ENCODE measurements around the gene PTMA.
A peak's percentile ranks its signal among the peaks of the same experiment; 100 is the strongest.
"Not testable (repeated sequence)": the region's sequence is repeated elsewhere in the genome, so short reads cannot be mapped to it uniquely, and the experiment has no call there.

The PTMA gene, protein sequence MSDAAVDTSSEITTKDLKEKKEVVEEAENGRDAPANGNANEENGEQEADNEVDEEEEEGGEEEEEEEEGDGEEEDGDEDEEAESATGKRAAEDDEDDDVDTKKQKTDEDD

DNA sequence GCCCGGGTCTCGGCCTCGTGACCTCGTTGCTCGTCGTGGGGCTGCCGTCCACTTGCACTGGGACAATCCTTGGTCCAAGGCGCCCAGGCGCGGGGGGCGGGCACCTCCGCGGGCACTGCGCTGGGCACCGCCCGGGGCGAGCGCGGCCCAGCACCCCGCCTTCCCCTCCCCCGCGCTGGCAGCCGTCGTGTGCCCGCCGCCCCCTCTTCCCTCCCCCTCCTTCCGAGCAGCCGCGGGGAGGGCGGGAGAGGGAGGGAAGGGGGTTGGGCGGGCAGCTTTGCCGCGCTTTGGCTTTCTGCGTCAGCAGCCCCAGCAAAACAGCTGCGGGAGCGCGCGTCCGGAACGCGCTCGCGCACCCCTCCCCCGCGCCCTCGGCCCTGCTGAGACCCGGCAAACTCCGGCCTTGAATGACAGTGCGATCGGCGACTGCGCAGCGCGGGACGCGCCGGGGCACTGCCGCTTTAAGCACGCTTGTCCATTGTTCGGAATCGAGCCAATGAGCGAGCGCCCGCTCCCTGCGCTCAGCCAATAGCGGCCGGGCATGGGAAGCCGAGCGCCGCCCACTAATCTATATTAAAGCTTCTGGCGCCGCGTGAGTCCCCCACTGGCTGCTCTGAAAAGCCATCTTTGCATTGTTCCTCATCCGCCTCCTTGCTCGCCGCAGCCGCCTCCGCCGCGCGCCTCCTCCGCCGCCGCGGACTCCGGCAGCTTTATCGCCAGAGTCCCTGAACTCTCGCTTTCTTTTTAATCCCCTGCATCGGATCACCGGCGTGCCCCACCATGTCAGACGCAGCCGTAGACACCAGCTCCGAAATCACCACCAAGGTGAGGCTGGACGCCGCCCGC, at the start of gene PTMA:
TSS of gene PTMA (plus strand) at position 599 of the 846 bp plus-strand sequence. CDS start at position 781, 182 bp downstream.
- FAIRE-seq = peak; percentile 76

DNA sequence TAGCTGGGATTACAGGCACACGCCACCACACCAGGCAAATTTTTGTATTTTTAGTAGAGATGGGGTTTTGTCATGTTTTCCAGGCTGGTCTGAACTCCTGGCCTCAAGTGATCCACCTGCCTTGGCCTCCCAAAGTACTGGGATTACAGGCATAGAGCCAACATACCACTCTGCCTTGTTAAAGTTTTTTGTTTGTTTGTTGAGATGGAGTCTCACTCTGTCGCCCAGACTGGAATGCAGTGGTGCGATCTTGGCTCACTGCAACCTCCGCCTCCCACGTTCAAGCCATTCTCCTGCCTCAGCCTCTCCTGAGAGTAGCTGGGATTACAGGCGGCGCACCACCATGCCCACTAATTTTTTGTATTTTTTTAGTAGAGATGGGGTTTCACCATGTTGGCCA, 48.3 kb upstream of the PTMA start:
- FAIRE-seq = not testable (repeated sequence)

GRCh38 chr2:231660860-231661259, 47.5 kb upstream of the PTMA start:
- FAIRE-seq = no peak

GRCh38 chr2:231661422-231662027, 46.8 kb upstream of the PTMA start:
- FAIRE-seq = no peak

GRCh38 chr2:231662028-231662810, 46.1 kb upstream of the PTMA start:
- FAIRE-seq = no peak

DNA sequence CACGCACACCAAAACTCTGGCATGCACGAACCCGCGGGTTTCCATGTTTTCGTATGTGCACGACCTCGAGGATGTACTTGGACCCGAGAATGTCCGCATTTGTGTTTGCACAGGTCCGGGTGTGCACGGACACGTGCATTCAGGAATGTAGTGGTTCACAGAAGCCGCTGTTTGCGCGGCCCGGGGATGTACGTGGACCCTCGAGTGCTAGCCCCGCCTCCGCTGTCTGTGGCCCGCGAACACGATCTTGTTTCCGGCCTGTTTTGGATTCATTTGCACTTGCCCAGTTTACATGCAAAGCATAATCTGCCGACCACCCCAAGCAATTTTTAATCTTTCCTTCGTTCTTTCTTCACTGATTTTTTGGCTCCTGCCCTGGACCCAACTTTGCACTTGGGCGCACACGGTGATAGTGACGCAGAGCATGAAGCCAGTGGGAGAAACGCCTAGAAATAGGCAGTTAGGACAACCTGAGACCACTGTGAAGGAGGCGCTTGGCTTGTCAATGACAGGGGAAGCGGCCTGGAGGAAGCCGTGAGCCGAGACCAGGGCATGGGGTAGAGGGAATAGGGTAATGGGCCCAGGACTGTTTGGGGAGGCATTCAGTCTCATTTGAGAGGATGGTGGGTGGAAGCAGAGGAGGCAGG, 45.4 kb upstream of the PTMA start:
- FAIRE-seq = no peak

DNA sequence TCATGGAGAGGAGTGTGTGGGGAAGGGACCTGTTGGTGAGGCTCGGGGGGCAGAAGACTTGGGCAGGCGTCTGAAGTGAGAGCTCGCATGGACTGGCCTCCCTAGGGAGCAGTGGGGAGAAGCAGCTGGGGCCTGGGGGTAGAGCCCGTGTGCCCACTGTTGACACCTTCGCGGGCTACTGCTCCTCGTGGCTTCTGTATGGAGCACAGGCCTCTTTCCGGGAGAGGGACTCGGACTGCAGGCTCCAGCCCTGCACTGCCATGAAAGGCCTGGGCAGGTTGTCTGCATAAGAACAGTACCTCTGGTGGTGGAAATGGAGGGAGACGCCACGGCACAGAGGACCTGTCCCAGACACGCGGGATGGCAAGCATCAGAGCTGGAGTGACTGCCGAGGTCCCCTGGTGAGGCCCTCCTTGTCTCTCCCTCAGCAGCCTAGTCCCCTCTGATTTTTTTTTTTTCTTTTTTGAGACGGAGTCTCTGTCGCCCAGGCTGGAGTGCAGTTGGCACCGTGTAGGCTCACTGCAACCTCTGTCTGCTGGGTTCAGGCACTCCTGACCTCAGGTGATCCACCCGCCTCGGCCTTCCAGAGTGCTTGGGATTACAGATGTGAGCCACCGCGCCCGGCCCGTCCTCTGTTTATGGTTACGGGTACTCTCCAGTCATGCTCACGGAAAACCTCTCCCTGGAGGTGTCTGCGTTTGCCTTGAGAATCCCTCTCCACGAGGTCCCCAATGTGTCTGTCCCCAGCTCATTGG, 44.7 kb upstream of the PTMA start:
- no peak for FAIRE-seq

DNA sequence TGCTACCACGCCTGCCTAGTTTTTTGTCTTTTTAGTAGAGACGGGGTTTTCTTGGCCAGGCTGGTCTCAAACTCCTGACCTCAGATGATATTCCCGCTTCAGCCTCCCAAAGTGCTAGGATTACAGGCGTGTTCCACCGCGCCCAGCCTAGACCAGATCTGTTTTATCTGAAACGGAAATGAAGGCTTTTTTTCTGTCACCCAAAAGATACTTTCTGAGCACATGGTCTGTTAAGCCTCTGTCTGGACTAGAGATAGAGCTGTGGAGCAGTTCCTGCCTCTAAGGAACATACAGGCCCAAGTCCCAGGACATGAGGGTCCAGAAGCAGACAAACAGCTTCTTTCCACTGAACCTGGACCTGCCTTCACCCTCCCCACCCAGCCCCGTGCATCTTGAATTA, 43.6 kb upstream of the PTMA start:
- no peak for FAIRE-seq

DNA sequence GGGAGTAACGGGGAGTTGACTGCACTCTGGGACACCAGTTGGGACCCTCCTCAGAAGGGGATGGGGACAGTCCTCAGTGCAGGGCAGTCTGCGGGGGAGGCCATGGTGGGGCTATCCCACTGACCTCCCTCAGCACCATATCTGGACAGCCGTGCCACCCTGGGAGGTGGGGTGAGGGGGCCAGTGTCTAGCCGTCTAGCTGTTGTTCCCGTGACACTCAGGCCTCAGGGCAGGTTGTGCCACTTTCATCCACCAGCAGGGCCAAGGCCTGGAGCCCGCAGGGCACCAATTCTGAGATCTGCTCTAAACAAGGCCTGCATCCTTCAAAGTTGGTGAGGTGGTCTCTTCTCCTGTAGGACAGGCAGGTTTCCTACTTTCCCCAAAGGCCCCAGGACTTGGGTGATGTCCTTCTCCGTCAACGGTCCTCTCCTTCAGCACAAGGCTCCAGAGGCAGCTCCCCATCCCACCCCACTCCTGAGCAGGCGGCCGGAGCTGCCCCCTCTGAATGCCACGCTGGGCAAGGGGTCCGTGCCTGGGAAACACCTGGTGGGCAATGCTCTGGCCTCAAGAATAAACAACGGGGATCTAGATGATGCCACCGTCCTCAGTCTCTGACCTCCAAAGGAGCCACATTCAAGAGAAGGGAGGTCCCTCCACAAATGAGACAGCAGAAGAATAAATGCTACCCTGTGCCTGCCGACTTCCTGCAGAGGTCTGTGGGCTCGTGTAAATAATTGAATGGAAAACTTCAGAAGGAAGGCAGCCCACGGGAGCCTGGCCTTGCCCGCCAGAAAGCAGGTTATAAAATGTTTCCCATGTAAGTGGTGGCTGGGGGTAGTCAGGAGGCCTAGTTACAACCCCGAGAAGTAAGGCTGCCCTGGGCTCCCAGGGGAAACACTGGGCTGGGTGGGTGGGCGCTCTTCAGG, 42.8 kb upstream of the PTMA start:
- no peak for FAIRE-seq

GRCh38 chr2:231666171-231667095, 41.9 kb upstream of the PTMA start:
- peak; percentile 72 for FAIRE-seq

DNA sequence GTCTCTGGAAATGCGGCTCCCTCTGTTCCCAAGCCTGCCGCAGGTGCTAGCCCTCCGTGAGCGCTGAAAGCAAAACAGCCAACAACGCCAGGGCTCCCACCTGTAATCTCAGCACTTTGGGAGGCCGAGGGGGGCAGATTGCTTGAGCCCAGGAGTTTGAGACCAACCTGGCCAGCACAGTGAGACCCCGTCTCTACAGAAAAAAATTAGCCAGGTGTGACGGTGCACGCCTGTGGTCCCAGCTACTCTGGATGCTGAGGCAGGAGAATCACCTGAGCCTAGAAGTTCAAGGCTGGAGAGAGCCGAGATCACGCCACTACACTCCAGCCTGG, 41.3 kb upstream of the PTMA start:
- no peak for FAIRE-seq

DNA sequence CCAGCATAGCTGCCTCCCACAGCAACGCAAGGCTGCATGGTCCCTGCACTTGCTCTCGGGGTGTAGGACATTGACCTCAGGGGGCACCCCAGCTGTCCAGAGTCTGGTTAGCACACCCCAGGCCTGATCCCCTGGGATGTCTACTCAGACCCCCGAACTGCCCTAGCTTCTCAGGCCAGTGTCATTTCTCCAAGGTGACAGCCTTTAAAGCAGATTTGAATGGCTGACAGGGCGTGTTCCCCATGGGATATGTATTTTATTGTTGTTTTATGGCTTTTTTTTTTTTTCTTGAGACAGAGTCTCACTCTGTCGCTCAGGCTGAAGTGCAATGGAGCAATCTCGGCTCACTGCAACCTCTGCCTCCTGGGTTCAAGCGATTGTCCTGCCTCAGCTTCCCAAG, 40.8 kb upstream of the PTMA start:
- FAIRE-seq = no peak

DNA sequence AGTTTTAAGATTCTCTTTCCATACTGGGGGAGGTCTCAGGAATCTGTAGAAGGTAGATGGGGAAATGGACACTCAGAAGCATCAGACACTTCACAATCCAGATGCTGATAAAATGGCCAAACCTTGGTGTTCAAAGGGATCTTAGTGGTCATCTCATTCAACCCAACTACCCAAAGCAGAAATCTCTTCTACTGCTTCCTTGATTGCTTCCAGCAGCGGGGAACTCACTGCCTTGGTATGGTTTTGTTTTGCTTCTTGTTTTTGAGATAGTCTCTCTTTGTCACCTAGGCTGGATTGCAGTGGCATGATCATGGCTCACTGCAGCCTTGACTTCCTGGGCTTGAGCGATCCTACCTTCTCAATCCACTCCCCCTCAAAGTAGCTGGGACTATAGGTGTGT, 39.3 kb upstream of the PTMA start:
- no peak for FAIRE-seq

DNA sequence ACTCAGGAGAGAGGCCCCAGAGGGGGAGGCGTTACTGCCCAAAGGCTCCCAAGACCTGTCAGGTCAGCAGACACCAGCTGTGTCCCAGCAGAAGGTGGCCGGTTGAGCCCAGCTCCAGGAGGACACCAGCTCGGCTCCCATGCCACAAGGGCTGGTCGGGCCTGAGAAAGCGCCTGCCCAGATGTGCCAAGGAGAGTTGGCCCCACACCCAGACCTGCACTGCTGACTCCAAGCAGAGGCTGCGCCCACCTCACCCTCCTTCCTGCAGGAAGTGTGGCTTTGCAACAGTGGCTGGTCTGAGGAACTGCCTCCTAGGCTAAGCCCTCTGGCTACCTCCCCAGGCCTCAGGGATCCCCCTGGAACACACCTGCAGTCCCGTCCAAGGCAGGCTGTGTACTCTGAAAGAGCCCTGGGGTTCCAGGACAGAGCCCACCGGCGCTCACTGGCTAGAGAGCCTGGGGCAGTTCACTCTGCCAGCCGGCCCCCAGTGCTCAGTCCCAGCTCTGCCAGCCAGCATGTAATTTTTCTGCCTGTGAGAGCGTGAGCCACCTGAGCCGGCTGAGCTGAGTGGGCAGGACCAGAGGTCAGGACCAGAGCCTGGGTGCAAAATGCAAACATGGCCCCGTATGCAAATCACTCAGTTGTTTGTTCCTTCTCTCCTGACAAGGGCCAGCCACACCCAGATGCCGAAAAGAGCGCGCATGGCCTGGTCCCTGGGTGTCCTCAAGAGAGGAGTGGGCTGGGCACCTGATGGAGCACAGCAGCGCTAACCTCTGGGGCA, 36.9 kb upstream of the PTMA start:
- no peak for FAIRE-seq

GRCh38 chr2:231672617-231673347, 35.5 kb upstream of the PTMA start:
- no peak for FAIRE-seq

- no peak for FAIRE-seq
Measured at GRCh38 chr2:231673348-231673770, 35.0 kb upstream of the PTMA start.

GRCh38 chr2:231674587-231675338, 33.6 kb upstream of the PTMA start:
- no peak for FAIRE-seq
